Muscle of back (tissue), 11 donors: ENCODE results near the gene GALR2. TPM values are rescaled to one million over a fixed set of nuclear protein-coding genes. Genes with fewer than 3 reads are reported as not detected.

Experiments used
- DNase-seq, 3 donors: peaks; one replicate each; pipeline versions ENCODE4 v3.0.0 to v3.0.0-alpha.2; 2013
- polyA plus RNA-seq, 10 donors: library from polyadenylated mRNA; unstranded; fragments of 120-200 nt; gene quantifications; one replicate each; pipeline ENCODE4 v1.2.1, GENCODE V29; 2013; ENCODE audit not compliant: insufficient read length in 10 of 10

Gene GALR2
- polyA plus RNA-seq, 10 donors = not detected

DNA sequence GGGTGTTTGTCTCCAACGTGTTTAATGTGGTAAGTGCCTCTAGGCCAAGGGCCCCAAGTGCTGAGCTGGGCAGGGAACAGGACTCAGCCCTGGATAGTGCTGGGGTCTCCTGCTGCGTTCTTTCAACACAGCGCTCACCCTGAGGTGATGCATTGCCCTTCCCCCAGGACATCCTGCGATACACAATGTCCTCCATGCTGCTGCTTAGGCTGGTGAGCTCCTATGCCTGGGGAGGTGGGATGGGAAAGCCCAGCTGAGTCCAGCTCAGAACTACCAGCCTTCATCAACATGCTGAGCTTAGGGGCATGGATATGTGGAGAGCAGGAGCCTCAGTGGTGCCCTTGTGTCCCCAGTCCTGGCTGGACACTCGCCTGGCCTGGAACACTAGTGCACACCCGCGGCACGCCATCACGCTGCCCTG lies 5.0 kb downstream of the GALR2 start:
- DNase-seq = no peak

DNA sequence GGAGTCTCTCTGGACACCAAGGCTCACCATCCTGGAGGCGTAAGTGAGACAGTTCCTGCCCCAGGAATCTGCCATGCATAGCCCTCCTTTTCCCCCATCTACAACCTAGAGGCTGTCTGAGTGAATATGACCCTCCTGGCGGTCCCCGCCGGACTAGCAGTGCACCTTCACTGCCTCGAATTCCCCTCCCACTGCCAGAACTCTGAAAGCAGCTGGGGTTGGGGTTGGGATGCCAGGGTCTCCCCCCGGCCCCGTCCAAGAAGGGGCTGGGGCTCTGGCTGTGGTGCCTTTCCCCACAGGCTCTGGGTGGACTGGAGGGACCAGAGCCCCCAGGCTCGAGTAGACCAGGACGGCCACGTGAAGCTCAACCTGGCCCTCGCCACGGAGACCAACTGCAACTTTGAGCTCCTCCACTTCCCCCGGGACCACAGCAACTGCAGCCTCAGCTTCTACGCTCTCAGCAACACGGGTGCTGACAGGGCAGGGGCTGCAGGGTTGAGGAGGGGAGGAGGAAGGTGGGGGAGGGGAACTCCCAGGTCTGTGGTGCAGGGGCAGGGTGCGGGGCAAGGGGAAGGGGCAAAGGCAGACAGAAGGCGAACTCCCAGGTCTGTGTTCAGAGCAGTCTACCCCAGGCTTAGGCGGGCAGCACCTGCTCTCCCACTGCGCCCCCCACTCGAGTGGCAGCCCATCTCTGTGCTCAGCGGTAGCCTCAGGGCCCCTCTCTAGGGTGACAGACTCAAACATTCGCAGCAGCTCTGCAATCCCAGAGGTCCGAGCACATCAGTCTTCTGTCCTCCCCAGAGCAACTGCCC lies 5.6 kb downstream of the GALR2 start:
- DNase-seq = peak in 1 of 3 donors; percentile 60

- peak in 1 of 3 donors; percentile 30 for DNase-seq
These were observed 6.2 kb downstream of the GALR2 start for GRCh38 chr17:76080768-76081287.

DNA sequence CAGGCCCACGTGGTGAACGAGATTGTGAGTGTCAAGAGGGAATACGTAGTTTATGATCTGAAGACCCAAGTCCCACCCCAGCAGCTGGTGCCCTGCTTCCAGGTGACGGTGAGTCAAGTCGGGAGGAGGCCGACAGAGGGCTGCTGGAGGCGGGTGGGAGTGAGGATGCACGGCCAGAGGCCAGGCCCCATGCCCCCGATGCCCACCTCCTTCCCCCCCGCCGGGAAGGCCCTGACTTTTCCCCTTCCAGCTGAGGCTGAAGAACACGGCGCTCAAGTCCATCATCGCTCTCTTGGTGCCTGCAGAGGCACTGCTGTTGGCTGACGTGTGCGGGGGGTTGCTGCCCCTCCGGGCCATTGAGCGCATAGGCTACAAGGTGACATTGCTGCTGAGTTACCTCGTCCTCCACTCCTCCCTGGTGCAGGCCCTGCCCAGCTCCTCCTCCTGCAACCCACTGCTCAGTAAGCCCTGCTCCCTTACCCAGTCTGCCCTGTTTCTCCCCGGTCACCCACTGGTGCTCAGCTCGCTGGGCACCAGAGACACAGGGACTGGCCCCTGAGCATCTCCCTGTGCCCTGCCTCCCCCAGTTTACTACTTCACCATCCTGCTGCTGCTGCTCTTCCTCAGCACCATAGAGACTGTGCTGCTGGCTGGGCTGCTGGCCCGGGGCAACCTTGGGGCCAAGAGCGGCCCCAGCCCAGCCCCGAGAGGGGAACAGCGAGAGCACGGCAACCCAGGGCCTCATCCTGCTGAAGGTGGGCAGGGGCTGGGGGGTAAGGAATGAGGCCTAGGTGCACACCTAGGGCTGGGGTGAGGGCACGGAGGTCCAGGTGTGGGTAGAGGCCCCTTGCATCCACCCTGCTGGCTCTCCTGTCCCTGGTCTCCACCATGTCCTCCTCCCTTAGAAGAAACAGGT lies 7.0 kb downstream of the GALR2 start:
- DNase-seq = no peak

DNA sequence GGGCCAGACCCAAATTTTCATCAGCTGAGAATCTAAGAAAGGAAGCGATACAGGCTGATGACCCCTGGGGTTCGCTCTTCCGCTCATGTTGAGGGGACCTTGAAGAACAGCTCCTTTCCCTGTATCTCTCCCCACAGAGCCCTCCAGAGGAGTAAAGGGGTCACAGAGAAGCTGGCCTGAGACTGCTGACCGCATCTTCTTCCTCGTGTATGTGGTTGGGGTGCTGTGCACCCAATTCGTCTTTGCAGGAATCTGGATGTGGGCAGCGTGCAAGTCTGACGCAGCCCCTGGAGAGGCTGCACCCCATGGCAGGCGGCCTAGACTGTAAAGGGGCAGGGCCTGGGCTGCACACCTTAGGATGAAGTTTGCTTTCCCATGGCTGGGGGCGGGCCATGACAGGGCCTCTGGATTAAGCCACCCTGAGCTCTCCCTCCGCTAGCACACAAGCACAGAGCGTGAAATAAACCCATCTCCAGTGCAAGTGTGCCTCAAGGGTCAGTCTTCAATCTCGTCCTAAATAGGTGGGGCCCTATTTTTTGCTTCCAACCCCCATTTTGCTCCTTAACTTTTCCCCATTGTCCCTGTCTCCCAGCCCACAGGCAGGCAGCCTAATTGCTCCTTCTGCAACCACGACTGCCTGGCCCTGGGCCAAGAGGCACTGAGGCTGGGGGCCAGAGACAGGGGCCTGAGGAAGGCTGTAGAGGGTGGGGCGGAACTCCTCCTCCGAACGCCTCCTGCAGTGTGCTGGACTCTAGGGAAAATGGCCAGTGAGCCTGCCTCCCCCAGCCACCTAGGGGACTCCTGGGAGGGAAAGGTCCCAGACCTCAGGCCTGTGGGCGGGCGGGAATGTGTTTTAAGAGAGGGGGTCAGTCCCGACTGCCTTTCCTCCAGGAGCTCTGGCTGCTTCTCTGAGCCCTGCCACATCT lies 8.0 kb downstream of the GALR2 start:
- DNase-seq = peak in 1 of 3 donors; percentile 42

DNA sequence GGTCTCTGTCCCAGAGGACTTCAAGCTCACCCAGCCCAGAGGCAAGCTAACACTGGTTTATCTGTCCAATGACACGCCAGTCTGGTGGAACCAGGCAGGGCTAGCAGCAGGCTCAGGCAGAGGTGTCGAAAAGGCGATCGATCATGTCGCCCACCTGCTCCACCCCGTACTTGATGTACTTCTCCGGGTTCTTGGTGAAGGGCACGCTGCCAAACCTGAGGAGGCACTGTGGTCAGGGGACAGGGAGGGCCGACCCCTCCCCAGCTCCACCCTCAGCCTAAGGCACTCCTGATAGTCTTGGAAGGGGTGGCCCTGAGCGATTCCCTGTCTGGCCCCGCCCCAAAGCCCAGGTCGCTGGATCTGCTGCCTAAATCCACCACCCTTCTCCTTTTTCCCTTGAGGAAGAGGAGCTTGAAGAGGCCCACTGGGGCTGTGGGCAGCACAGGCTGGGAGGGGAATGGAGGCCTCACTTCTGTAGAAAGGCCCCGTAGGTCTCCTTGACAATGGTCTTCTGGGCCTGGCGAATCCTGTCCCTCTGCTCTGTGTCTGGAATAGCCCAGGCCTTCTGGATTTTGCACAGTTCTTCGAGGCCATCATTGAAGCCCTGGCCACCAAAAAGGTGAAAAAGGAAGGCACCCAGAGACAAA lies 9.1 kb downstream of the GALR2 start:
- DNase-seq = no peak

- DNase-seq = no peak
These were observed 10.6 kb downstream of the GALR2 start for GRCh38 chr17:76085066-76085730.

GRCh38 chr17:76085731-76086366 lies 11.3 kb downstream of the GALR2 start:
- no peak for DNase-seq

DNA sequence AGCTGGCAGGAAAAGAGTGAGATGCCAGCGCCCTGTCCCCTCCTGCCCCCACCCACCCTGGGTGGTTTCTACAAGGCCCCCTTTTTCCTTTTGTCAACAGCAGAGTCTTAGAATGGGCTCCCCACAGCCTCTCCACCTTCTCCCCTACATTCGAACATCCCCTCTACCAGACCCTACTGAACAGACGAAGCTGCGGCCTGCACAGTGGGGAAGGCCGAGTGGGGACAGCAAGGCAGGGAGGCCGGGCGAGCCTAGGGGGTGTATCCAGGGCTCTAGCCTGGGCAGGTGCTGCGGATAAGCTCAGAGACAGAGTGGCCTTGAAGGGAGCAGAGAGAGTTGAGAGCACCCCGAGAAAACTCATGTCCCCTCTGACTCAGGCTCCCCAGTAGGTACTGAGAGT lies 11.8 kb downstream of the GALR2 start:
- DNase-seq = no peak

- no peak for DNase-seq
These were observed 12.9 kb downstream of the GALR2 start for GRCh38 chr17:76087531-76087930.

GRCh38 chr17:76088041-76088867 lies 13.7 kb downstream of the GALR2 start:
- DNase-seq = no peak

DNA sequence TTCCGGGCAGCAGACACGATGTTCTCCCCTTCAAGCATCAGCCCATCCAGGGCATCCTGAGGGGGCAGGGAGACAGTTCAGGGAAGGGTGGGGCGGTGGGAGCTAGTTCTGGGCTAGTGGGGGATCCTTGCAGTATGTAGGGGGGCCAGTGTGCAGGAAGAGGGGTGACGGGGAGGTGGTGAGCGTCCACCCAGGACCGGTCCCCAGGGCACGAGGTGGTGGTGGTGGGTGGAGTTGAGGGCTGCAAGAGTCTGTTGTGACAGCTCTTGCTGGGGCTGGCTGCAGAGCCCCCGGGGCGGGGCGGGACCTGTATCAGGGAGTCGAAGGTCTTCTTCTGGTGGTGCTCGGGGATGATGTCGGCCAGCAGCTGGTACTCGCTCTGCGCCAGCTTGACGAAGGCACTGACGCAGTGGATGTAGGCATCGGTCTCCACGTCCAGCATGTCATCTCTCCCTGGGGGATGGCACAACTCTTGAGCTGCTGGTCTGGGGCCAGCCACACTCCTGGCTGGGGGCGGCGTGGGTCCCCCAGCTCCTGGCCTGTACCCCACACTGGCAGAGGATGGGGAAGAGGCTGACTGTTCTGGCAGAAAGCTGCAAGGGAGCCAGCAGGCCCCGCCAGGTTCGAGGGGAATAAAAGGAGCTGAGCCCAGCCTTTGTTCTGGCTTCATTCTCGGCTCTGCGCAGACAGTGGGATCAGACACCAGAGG lies 14.4 kb downstream of the GALR2 start:
- no peak for DNase-seq

GRCh38 chr17:76089680-76090516 lies 15.3 kb downstream of the GALR2 start:
- DNase-seq = no peak

DNA sequence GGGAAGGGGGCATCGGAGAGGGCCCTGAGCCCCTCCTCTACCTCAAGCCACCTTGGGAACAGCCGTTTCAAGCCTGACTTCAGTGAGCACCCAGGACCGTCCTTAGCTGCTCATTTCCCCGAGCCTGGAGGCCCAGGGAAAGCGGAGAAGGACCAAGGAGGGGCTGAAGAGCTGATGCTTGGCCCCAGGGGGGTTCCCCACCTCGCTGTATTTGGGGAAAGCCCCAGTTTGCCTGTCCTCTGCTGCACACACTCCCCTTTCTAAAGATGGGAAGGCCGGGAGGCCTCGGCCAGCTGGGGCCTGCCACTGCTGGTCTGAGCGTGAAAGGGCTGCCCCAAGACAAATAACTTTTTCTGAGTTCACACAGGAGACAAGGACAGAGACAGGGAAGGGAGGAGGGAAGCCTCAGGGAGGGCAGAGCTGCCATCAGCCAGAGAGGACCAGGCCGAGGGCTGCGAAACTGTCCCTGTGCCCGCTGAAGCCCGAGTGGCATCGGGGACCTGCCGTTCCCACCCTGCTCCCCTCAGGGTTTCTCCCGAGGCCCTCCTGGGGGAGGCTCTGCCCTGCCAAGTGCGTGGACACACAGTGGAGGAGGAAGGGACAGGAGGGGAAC lies 16.0 kb downstream of the GALR2 start:
- DNase-seq = no peak

DNA sequence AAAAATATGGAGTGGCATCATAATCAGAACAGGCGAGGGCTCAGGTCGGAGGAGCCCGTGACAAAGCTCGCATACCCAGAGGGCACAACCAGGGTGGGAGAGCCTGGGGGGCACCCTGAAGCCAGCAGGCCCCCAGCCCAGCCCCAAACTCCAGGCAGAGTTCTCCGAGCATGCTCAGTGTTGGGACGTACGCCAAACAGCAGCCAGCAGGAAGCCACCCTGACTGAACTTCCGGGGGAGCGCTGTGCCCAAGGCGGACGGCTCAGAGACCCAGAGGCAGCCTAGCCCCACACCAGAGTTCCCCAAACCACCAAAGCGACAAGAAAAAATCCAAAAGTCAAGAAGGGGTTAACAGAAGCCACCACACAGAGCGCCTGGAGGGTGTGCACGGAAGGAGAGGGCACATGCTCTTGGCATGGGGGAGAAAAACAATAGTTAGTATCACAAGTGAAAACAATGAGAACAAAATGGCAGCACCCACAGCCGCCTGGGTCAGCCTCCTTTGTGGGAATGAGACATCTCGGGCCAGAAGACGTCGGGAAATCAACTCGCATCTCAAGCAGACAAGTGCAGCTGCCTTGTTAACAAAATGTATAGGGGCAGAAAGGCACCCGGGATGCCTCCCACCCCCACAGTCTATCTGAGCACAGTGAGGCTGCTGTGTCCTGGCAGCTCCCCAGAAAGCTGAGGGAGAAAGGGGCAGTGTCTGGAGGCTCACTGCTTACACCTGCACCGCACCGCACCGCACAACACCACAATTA lies 17.1 kb downstream of the GALR2 start:
- no peak for DNase-seq
